Calu3 (cell line): Measurements from ENCODE around the gene MCF2L2. TPM values are rescaled to one million over a fixed set of nuclear protein-coding genes. Genes with fewer than 3 reads are reported as not detected.

ENCODE experiments used
- BruUV-seq: library from RNA; stranded (reverse); fragments of 400-500 nt; replicated peaks from 2 replicates; lab custom pipeline; 2021; lab: Mats Ljungman, UMichigan
- CTCF ChIA-PET: fragments of 300-600 bp; sonication (Branson Sonifier 250); formaldehyde crosslinking; loops from one replicate; lab custom pipeline; 2022; ENCODE audit warnings: antibody characterized with exemption; lab: Charles Lee
- DNase-seq: peaks from one replicate; pipeline ENCODE4 v3.0.0; 2022
- H3K27ac Mint-ChIP-seq: one replicate; pipeline ENCODE4 v1.8.0; 2022; ENCODE audit warnings: mixed read lengths; ENCODE audit not compliant: unreplicated experiment
- H3K27me3 Mint-ChIP-seq: one replicate; pipeline ENCODE4 v1.8.0; 2022; ENCODE audit warnings: mixed read lengths; ENCODE audit not compliant: unreplicated experiment
- H3K36me3 Mint-ChIP-seq: one replicate; pipeline ENCODE4 v1.8.0; 2022; ENCODE audit warnings: mild to moderate bottlenecking, moderate library complexity, mixed read lengths; ENCODE audit not compliant: insufficient read depth, unreplicated experiment
- H3K4me1 Mint-ChIP-seq: one replicate; pipeline ENCODE4 v1.8.0; 2022; ENCODE audit warnings: mild to moderate bottlenecking, low read depth, mixed read lengths; ENCODE audit not compliant: unreplicated experiment
- H3K4me3 Mint-ChIP-seq: one replicate; pipeline ENCODE4 v1.8.0; 2022; ENCODE audit warnings: mild to moderate bottlenecking, low read depth, moderate library complexity, mixed read lengths; ENCODE audit not compliant: unreplicated experiment
- H3K9me3 Mint-ChIP-seq: one replicate; pipeline ENCODE4 v1.8.0; 2022; ENCODE audit warnings: low read depth, mixed read lengths; ENCODE audit not compliant: unreplicated experiment
- intact Hi-C: fragments of 100-400 bp; cut with micrococcal nuclease; formaldehyde crosslinking; loops from one replicate; pipeline ENCODE4 v1.10.0; 2022; ENCODE audit not compliant: unreplicated experiment
- total RNA-seq: library from RNA; stranded (reverse); gene quantifications from 2 replicates; pipeline ENCODE4 v1.2.3, GENCODE V29; 2022
- TF ChIP-seq, protein P1 (sequence below): fragments of 200-600 bp; IDR thresholded peaks from one replicate; pipeline ENCODE4 v1.8.0; 2022; ENCODE audit warnings: antibody characterized with exemption; ENCODE audit not compliant: unreplicated experiment

MCF2L2 gene
- total RNA-seq, 1 experiment from 2014 or later, result 0.35 TPM

DNA sequence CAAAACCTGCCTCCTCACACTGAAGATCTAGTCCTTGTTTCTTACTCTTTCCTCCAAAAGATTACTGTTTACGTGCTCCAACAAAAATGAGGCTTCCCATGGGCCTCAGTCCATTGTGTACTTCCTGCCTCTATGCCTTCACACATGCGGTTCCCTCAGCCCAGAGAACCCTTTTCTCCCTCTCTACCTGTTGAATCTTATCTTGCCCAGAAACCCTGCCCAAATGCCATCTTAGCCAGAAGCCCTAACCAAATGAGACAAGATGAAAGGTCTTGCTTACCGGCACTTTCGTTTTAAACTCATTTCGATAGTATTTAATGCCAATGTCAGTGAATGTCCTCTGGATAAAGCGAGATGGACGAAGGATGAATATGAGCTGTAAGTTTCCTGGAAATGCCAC, 89.9 kb downstream of the MCF2L2 start:
- intact Hi-C loops, result no loop called here
- H3K4me1 Mint-ChIP-seq, result no peaks in the 10 kb centered on the region
- TF ChIP-seq, protein P1, sequence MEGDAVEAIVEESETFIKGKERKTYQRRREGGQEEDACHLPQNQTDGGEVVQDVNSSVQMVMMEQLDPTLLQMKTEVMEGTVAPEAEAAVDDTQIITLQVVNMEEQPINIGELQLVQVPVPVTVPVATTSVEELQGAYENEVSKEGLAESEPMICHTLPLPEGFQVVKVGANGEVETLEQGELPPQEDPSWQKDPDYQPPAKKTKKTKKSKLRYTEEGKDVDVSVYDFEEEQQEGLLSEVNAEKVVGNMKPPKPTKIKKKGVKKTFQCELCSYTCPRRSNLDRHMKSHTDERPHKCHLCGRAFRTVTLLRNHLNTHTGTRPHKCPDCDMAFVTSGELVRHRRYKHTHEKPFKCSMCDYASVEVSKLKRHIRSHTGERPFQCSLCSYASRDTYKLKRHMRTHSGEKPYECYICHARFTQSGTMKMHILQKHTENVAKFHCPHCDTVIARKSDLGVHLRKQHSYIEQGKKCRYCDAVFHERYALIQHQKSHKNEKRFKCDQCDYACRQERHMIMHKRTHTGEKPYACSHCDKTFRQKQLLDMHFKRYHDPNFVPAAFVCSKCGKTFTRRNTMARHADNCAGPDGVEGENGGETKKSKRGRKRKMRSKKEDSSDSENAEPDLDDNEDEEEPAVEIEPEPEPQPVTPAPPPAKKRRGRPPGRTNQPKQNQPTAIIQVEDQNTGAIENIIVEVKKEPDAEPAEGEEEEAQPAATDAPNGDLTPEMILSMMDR, result no peak
- H3K9me3 Mint-ChIP-seq, result no peaks in the 10 kb centered on the region
- no peak for DNase-seq
- no peaks in the 10 kb centered on the region for H3K36me3 Mint-ChIP-seq
- BruUV-seq, result no TSS peak
- no peaks in the 10 kb centered on the region for H3K27me3 Mint-ChIP-seq
- no peak overlapping the region for H3K4me3 Mint-ChIP-seq
- CTCF ChIA-PET, result no interaction called here
- no peak overlapping the region for H3K27ac Mint-ChIP-seq

DNA sequence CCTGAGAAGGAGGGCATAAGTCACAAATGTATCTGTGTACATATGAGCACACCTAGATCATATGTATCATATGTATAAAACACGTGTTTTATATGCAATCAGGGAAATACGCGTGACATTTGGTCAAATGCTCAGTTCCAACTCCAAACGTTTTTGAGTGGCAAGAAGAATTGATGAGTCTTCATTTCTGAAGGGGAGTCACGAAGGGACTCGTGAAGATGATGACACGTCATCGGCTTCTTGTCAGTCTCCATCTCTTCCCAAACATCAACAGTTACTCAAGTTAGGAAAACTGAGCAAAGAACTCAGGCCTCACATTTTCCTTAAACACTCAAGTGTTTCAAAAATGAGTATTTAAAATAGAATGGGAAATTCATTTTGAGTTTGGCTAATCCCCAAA, 95.9 kb downstream of the MCF2L2 start:
- H3K4me3 Mint-ChIP-seq, result no peak overlapping the region
- H3K9me3 Mint-ChIP-seq, result no peaks in the 10 kb centered on the region
- no peak for DNase-seq
- CTCF ChIA-PET, result no interaction called here
- BruUV-seq, result no TSS peak
- H3K36me3 Mint-ChIP-seq, result peaks cover 2% of the 10 kb centered on the region
- peaks cover 8% of the 10 kb centered on the region for H3K27me3 Mint-ChIP-seq
- intact Hi-C loops, result no loop called here
- TF ChIP-seq, protein P1, result no peak
- no peak overlapping the region for H3K27ac Mint-ChIP-seq
- peaks cover 39% of the 10 kb centered on the region for H3K4me1 Mint-ChIP-seq

DNA sequence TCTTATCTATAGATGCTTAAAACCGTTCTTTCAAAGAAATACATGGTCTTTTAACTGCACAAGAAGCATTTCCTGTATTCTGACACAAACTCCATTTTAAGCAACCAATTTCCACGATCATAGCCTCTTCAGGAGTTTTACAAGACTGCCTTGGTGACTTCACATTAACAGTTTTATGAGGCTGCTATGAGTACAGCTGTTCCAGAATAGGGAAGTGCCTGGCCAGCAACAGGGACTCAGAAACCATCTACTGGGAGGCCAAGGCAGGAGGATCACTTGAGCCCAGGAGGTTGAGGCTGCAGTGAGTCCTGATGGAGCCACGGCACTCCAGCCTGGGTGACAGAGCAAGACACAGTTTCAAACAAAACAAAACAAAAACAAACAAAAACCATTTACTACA, 96.9 kb downstream of the MCF2L2 start:
- CTCF ChIA-PET, result interaction anchor here (1.1 kb wide), 1 partner anchor 11 kb away, joined by 5 read pairs; no protein-coding TSS in a partner anchor
- intact Hi-C loops, result no loop called here
- Mint-ChIP-seq H3K4me3 (no peak overlapping the region), H3K9me3 (no peaks in the 10 kb centered on the region), H3K27ac (no peak overlapping the region), H3K36me3 (peaks cover 5% of the 10 kb centered on the region), H3K4me1 (peaks cover 45% of the 10 kb centered on the region), H3K27me3 (peaks cover 8% of the 10 kb centered on the region)
- TF ChIP-seq, protein P1, result no peak
- DNase-seq, result no peak
- no TSS peak for BruUV-seq

DNA sequence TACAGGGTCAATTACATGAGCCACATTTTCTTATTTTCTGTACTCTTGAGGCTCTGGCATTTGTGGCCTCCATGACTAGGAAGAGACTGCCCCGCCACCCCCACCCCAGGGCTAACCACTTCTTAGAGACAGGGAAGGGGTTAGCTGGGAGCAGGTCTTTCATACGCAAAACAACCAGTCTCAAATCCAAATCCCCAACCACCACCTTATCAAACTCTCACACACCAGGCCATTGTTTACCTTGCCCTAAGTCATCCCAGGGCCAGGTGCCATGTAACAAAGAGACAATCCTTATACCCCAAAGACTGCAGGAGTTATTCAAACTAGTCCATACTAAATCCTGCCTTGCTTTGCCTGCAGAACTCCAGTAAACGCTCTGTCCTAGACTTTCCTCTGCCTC, 97.5 kb downstream of the MCF2L2 start:
- no peak overlapping the region for H3K27ac Mint-ChIP-seq
- BruUV-seq, result no TSS peak

More for the DNA sequence above, 97.5 kb downstream of the MCF2L2 start:
- peaks cover 8% of the 10 kb centered on the region for H3K27me3 Mint-ChIP-seq
- H3K4me1 Mint-ChIP-seq, result peaks cover 45% of the 10 kb centered on the region
- H3K4me3 Mint-ChIP-seq, result no peak overlapping the region
- CTCF ChIA-PET, result interaction anchor here (1.1 kb wide), 1 partner anchor 12 kb away, joined by 5 read pairs; no protein-coding TSS in a partner anchor
- intact Hi-C loops, result no loop called here
- TF ChIP-seq, protein P1, result no peak
- peaks cover 5% of the 10 kb centered on the region for H3K36me3 Mint-ChIP-seq
- no peak for DNase-seq
- no peaks in the 10 kb centered on the region for H3K9me3 Mint-ChIP-seq
